DND-41 (cell line): ENCODE results near the gene MIB1.

Experiments used
- ATAC-seq: fragments of 200-7000 bp; cut with Tn5 transposase; 3 replicates; pipeline ENCODE4 v1.9.1; 2021; ENCODE audit warnings: low read depth; ENCODE audit not compliant: insufficient read depth
- DNase-seq: peaks from one replicate; pipeline ENCODE4 v3.0.0-alpha.2; 2020
- H2AFZ ChIP-seq: 2 replicates; pipeline ENCODE4 v1.6.0; 2012; ENCODE audit warnings: low read depth, low read length
- H3K27ac ChIP-seq: 2 replicates; pipeline ENCODE4 v1.5.1; 2012; ENCODE audit warnings: low read length, inconsistent platforms
- H3K27me3 ChIP-seq: fragments of 200-600 bp; sonication (generic); 2 replicates; pipeline ENCODE4 v1.6.0; 2012; ENCODE audit warnings: low read length, mild to moderate bottlenecking, inconsistent platforms; ENCODE audit not compliant: insufficient read depth, poor library complexity
- H3K36me3 ChIP-seq: 2 replicates; pipeline ENCODE4 v1.5.1; 2012; ENCODE audit warnings: low read length, inconsistent platforms; ENCODE audit not compliant: insufficient read depth
- H3K4me1 ChIP-seq: 2 replicates; pipeline ENCODE4 v1.5.1; 2012; ENCODE audit warnings: mild to moderate bottlenecking, low read length; ENCODE audit not compliant: insufficient read depth
- H3K4me2 ChIP-seq: 2 replicates; pipeline ENCODE4 v1.6.0; 2012; ENCODE audit warnings: mild to moderate bottlenecking, moderate library complexity, low read length, inconsistent platforms; ENCODE audit not compliant: insufficient read depth
- H3K4me3 ChIP-seq, 2 experiments: fragments of 200-600 bp in 1 of 2; shearing (Covaris generic) in 1 of 2; 2 replicates each; pipeline ENCODE4 v1.5.1; 2012 to 2016; ENCODE audit warnings: inconsistent platforms in 2 of 2, low read length in 2 of 2, mild to moderate bottlenecking in 2 of 2, low read depth in 1 of 2, moderate library complexity in 1 of 2
- H3K79me2 ChIP-seq: 2 replicates; pipeline ENCODE4 v1.6.0; 2012; ENCODE audit warnings: low read length, inconsistent platforms; ENCODE audit not compliant: insufficient read depth
- H3K9ac ChIP-seq: 2 replicates; pipeline ENCODE4 v1.6.0; 2012; ENCODE audit warnings: low read depth, mild to moderate bottlenecking, inconsistent platforms, low read length, moderate library complexity
- H3K9me3 ChIP-seq: 2 replicates; pipeline ENCODE4 v1.5.1; 2012; ENCODE audit warnings: low read length, moderate library complexity, mild to moderate bottlenecking, inconsistent platforms; ENCODE audit not compliant: insufficient read depth, severe bottlenecking
- H4K20me1 ChIP-seq: 2 replicates; pipeline ENCODE4 v1.6.0; 2012; ENCODE audit warnings: low read length; ENCODE audit not compliant: insufficient read depth
- CTCF ChIP-seq: IDR thresholded peaks from 2 replicates; pipeline ENCODE4 v1.5.1; 2012; ENCODE audit warnings: borderline replicate concordance, low read length, moderate library complexity, mild to moderate bottlenecking; ENCODE audit not compliant: poor library complexity, severe bottlenecking; ENCODE audit errors: extremely low read depth
- EZH2 ChIP-seq: IDR thresholded peaks from 3 replicates; pipeline ENCODE4 v1.6.1; 2012; ENCODE audit warnings: borderline replicate concordance, low read depth, mild to moderate bottlenecking, moderate library complexity, low read length, inconsistent platforms; ENCODE audit not compliant: severe bottlenecking

Gene MIB1

DNA sequence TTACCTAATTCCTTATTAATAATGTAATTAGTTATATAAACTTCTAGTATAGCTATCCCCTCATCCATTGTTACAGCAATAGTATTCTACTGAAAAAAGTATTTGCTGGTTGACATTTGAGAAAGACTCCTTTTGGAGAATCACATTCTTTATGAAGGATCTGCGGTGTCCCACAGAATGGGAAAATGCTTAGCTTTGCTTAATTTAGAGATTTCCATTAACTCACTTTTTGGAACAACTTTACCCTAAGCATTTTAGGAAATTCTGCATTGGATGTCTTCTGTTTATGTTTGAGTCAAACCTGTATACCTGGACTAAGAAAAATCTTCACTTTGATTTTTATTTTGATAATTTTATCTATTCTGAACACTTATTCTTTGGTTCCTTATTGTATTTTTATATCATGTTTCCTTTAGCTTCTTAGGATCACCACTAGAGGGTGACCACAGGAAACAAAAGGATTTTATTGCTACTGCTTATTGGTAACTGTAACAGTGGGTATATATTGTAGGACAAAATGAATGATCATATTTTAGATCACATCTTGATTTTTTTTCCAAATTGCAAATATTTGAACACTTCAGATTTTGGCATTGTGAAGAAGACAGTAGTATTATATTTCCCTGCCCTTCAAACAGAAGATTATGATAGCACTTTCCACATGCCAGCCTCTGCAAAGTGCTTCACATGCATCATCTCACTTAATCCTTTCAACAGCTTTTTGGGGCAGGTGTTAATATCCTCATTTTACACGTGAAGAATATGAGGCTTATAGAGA is 79.6 kb downstream of the MIB1 start:
- no peak for ATAC-seq
- TF ChIP-seq CTCF (peak; percentile 49), EZH2 (no peak)

GRCh38 chr18:21820811-21821143 is 80.2 kb downstream of the MIB1 start:
- ATAC-seq: no peak
- TF ChIP-seq EZH2 (no peak), CTCF (no peak)
- Histone ChIP-seq H3K4me1 (no peaks in the 10 kb centered on the region), H3K27ac (no peak overlapping the region), H4K20me1 (no peaks in the 10 kb centered on the region), H2AFZ (no peak overlapping the region), H3K4me3 (no peak overlapping the region), H3K9me3 (no peaks in the 10 kb centered on the region), H3K79me2 (no peaks in the 10 kb centered on the region), H3K36me3 (peaks cover 19% of the 10 kb centered on the region; the same call in 1 of the 2 replicates), H3K4me2 (no peak overlapping the region), H3K27me3 (no peaks in the 10 kb centered on the region), H3K9ac (no peak overlapping the region)
- DNase-seq: no peak

More for the DNA sequence above, 79.6 kb downstream of the MIB1 start:
- Histone ChIP-seq H3K4me3 (no peak overlapping the region), H4K20me1 (no peaks in the 10 kb centered on the region), H3K27ac (no peak overlapping the region), H3K4me1 (no peaks in the 10 kb centered on the region), H3K27me3 (no peaks in the 10 kb centered on the region), H3K36me3 (peaks cover 24% of the 10 kb centered on the region; the same call in 1 of the 2 replicates), H3K4me2 (no peak overlapping the region), H3K79me2 (no peaks in the 10 kb centered on the region), H3K9me3 (no peaks in the 10 kb centered on the region), H2AFZ (no peak overlapping the region), H3K9ac (no peak overlapping the region)
- DNase-seq: no peak

GRCh38 chr18:21823848-21824247 is 83.3 kb downstream of the MIB1 start:
- Histone ChIP-seq H3K79me2 (no peaks in the 10 kb centered on the region), H2AFZ (no peak overlapping the region), H3K4me3 (no peak overlapping the region), H3K4me1 (no peaks in the 10 kb centered on the region), H3K27me3 (no peaks in the 10 kb centered on the region), H3K27ac (no peak overlapping the region), H3K4me2 (no peak overlapping the region), H3K9me3 (no peaks in the 10 kb centered on the region), H3K9ac (no peak overlapping the region), H4K20me1 (no peaks in the 10 kb centered on the region), H3K36me3 (peaks cover 9% of the 10 kb centered on the region; the same call in 1 of the 2 replicates)
- ATAC-seq: no peak
- TF ChIP-seq CTCF (no peak), EZH2 (no peak)
- DNase-seq: no peak
